ENCODE results near the gene TRIM42.

GRCh38 chr3:140704733-140705132 lies 26.9 kb downstream of the TRIM42 start:
- TF ChIP-seq CTCF (tag by site-specific recombination; IDR thresholded peaks at IDR 0.05) (no peak), ZNF76 (tag by site-specific recombination; IDR thresholded peaks at IDR 0.05; ENCODE audit: borderline replicate concordance, low read depth) (no peak), ZSCAN30 (tag by site-specific recombination; IDR thresholded peaks at IDR 0.05) (no peak), ZNF677 (tag by site-specific recombination; IDR thresholded peaks at IDR 0.05) (no peak), ZNF292 (tag by site-specific recombination; IDR thresholded peaks at IDR 0.05; ENCODE audit: borderline replicate concordance, low read depth) (no peak), ZNF639 (tag by site-specific recombination; IDR thresholded peaks at IDR 0.05) (no peak), ZNF426 (tag by site-specific recombination; IDR thresholded peaks at IDR 0.05) (no peak), ZNF658 (tag by site-specific recombination; IDR thresholded peaks at IDR 0.05) (no peak), ZNF423 (tag by site-specific recombination; IDR thresholded peaks at IDR 0.05) (no peak), ZNF214 (tag by site-specific recombination; IDR thresholded peaks at IDR 0.05; ENCODE audit: borderline replicate concordance) (no peak), ZNF830 (tag by site-specific recombination; IDR thresholded peaks at IDR 0.05; ENCODE audit: low read depth) (no peak), ZNF211 (tag by site-specific recombination; IDR thresholded peaks at IDR 0.05; ENCODE audit: low read depth) (no peak), ZFP41 (tag by site-specific recombination; IDR thresholded peaks at IDR 0.05; ENCODE audit: borderline replicate concordance) (no peak)
